Type B pancreatic cell (in vitro differentiated cells): ENCODE data around the gene SMCR8. TPM values are rescaled to one million over a fixed set of nuclear protein-coding genes. Genes with fewer than 3 reads are reported as not detected.
A peak's percentile ranks its signal among the peaks of the same experiment; 100 is the strongest.

ENCODE experiments used
- DNase-seq: peaks from one replicate; pipeline ENCODE4 v3.0.0; 2021; ENCODE audit warnings: mixed read lengths; ENCODE audit not compliant: unreplicated experiment; ENCODE audit errors: extremely low spot score
- H3K27ac Mint-ChIP-seq: 2 replicates; pipeline ENCODE4 v1.8.0; 2021; ENCODE audit warnings: mild to moderate bottlenecking, mixed read lengths
- H3K27me3 Mint-ChIP-seq: 2 replicates; pipeline ENCODE4 v1.8.0; 2021; ENCODE audit warnings: mixed read lengths
- H3K36me3 Mint-ChIP-seq: 2 replicates; pipeline ENCODE4 v1.8.0; 2021; ENCODE audit warnings: mixed read lengths
- H3K4me1 Mint-ChIP-seq: one replicate; pipeline ENCODE4 v1.8.0; 2021; ENCODE audit warnings: mixed read lengths; ENCODE audit not compliant: unreplicated experiment
- H3K4me3 Mint-ChIP-seq: 2 replicates; pipeline ENCODE4 v1.8.0; 2021; ENCODE audit warnings: mild to moderate bottlenecking, mixed read lengths
- H3K9me3 Mint-ChIP-seq: 2 replicates; pipeline ENCODE4 v1.8.0; 2021; ENCODE audit warnings: mixed read lengths
- total RNA-seq: library from RNA; stranded (reverse); gene quantifications from 2 replicates; pipeline ENCODE4 v1.2.1, GENCODE V29; 2021; ENCODE audit warnings: low replicate concordance
- TF ChIP-seq, protein P1 (sequence below): fragments of 200-600 bp; sonication (generic); conservative IDR thresholded peaks from 2 replicates; pipeline ENCODE4 v1.5.0; 2021; ENCODE audit warnings: antibody characterized with exemption, mild to moderate bottlenecking

Gene SMCR8
- total RNA-seq, 1 donor from 2014 or later: 20.2 TPM

DNA sequence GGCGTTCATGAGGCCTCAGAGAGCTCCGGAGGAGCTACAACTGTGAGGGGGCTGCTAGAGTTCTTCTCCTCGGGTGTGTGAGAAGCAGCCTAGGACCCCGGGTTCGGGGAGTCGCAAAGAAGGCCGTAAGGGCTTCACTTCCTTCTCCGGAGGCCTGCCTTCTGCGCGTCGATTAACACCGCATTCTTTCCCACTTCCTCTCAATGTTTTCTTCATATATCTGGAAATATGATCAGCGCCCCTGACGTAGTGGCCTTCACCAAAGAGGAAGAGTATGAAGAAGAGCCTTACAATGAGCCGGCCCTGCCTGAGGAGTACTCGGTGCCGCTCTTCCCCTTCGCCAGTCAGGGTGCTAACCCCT is 449 bp downstream of the SMCR8 start:
- DNase-seq: no peak
- TF ChIP-seq, protein P1, sequence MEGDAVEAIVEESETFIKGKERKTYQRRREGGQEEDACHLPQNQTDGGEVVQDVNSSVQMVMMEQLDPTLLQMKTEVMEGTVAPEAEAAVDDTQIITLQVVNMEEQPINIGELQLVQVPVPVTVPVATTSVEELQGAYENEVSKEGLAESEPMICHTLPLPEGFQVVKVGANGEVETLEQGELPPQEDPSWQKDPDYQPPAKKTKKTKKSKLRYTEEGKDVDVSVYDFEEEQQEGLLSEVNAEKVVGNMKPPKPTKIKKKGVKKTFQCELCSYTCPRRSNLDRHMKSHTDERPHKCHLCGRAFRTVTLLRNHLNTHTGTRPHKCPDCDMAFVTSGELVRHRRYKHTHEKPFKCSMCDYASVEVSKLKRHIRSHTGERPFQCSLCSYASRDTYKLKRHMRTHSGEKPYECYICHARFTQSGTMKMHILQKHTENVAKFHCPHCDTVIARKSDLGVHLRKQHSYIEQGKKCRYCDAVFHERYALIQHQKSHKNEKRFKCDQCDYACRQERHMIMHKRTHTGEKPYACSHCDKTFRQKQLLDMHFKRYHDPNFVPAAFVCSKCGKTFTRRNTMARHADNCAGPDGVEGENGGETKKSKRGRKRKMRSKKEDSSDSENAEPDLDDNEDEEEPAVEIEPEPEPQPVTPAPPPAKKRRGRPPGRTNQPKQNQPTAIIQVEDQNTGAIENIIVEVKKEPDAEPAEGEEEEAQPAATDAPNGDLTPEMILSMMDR: no peak
- H3K4me1 Mint-ChIP-seq: peaks cover 46% of the 10 kb centered on the region
- no peaks in the 10 kb centered on the region for H3K27me3 Mint-ChIP-seq
- peaks cover 27% of the 10 kb centered on the region for H3K36me3 Mint-ChIP-seq
- H3K9me3 Mint-ChIP-seq: no peaks in the 10 kb centered on the region
- H3K27ac Mint-ChIP-seq: peak overlapping the region; percentile 99
- H3K4me3 Mint-ChIP-seq: peak overlapping the region; percentile 99

DNA sequence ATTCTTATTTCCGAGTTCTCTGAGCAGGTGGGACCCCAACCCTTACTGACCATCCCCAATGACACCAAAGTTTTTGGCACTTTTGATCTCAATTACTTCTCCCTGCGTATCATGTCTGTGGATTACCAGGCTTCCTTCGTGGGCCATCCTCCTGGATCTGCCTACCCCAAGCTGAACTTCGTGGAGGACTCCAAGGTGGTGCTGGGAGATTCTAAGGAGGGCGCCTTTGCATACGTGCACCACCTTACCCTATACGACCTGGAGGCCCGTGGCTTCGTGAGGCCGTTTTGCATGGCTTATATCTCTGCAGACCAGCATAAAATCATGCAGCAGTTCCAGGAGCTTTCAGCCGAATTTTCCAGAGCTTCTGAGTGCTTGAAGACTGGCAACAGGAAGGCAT is 868 bp downstream of the SMCR8 start:
- DNase-seq: no peak
- Mint-ChIP-seq H3K27me3 (no peaks in the 10 kb centered on the region), H3K4me3 (peak overlapping the region; percentile 99), H3K4me1 (peaks cover 46% of the 10 kb centered on the region), H3K27ac (peak overlapping the region; percentile 99), H3K36me3 (peaks cover 24% of the 10 kb centered on the region), H3K9me3 (no peaks in the 10 kb centered on the region)
- TF ChIP-seq, protein P1: no peak

DNA sequence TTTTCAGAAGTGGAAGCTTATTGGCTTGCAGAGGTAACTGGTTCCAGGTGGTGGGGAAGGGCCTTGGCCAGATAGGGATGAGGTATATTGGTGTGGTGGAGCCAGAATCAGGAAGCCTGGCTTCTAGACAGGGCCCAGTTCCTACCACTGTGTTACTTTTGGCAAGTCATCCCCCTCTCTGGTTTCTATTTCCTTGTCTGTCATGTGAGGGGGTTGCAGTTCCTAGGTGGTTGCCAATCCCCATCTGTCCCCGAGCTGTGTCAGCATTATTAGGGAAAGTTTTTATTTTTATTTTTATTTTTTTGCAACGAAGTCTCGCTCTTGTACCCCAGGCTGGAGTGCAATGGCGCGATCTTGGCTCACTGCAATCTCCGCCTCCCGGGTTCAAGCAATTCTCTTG is 3.0 kb downstream of the SMCR8 start:
- peaks cover 44% of the 10 kb centered on the region for H3K4me1 Mint-ChIP-seq

DNA sequence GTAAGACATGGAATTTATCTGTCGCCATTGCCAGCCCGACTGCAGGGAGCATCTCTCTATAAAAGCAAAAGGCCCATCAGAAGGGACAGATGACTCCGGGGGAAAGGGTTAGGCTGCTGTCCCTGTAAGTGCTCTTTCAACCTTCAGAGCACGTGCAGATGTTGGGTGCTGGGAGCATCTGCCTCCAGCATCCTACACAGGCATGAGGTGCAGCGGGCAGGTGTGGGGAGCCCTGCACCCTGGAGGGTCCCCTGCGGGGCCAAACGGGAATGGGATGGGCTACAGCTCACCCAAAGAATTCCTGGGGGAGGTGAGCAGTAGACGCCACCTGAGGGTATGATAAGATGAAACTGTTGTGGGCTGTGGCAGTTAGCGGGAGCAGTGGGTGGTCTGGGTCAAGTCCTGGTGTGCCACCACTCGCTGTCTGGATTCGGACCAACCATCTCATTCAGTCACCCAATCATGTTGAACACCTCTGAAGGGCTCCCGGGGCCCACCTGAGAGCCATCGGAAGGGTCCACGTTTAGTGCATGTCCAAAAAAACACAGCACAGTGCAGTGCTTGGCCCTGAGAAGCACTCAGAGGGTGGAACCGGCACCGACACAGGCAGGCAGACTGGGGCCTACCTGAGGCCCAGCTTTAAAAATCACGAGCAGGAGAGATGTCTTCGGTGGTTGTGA is 3.8 kb downstream of the SMCR8 start:
- Mint-ChIP-seq H3K9me3 (no peaks in the 10 kb centered on the region), H3K4me1 (peaks cover 36% of the 10 kb centered on the region), H3K36me3 (peaks cover 13% of the 10 kb centered on the region), H3K27me3 (no peaks in the 10 kb centered on the region), H3K4me3 (peak overlapping the region; percentile 74), H3K27ac (no peak overlapping the region)
- TF ChIP-seq, protein P1: no peak
- no peak for DNase-seq

More for the DNA sequence above, 3.0 kb downstream of the SMCR8 start:
- peak overlapping the region; percentile 70 for H3K4me3 Mint-ChIP-seq
- H3K27me3 Mint-ChIP-seq: no peaks in the 10 kb centered on the region
- no peaks in the 10 kb centered on the region for H3K9me3 Mint-ChIP-seq
- TF ChIP-seq, protein P1: no peak
- H3K27ac Mint-ChIP-seq: peak overlapping the region; percentile 82
- H3K36me3 Mint-ChIP-seq: peaks cover 17% of the 10 kb centered on the region
- DNase-seq: no peak

DNA sequence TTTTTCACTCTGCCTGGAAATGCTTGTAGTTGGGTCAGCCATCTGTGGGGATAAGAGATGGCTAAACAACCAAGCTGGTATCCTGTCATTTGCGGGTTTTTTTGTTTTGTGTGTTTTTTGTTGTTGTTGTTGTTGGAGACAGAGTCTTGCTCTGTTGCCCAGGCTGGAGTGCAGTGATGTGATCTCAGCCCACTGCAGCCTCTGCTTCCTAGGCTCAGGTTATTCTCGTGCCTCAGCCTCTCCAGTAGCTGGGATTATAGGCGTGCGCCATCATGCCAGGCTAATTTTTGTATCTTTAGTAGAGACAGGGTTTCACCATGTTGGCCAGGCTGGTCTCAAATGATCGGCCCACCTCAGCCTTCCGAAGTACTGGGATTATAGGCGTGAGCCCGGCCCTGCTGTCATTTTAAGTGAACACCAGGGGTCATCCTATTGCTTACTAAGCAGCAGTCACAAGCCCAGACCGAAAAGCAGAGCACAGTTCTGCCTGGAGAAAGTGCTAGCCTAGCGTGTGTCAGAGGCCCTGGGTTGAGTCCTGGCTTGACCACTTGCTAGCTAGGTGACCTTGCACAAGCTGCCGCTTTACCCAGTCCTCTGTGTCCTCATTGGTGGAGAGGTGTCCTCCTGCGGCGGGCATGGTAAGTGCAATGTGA is 4.6 kb downstream of the SMCR8 start:
- Mint-ChIP-seq H3K4me1 (peaks cover 35% of the 10 kb centered on the region), H3K36me3 (peaks cover 14% of the 10 kb centered on the region), H3K4me3 (peak overlapping the region; percentile 74), H3K27ac (no peak overlapping the region), H3K27me3 (no peaks in the 10 kb centered on the region), H3K9me3 (no peaks in the 10 kb centered on the region)
- no peak for DNase-seq
- TF ChIP-seq, protein P1: peak; percentile 74
